H1 (cell line): ENCODE results near the gene STXBP5. TPM values are rescaled to one million over a fixed set of nuclear protein-coding genes. Genes with fewer than 3 reads are reported as not detected.

Experiments used
- CTCF ChIA-PET: fragments of 300-600 bp; sonication (Branson Sonifier 250); formaldehyde crosslinking; loops from one replicate; lab custom pipeline; 2021; ENCODE audit not compliant: partially characterized antibody; lab: Charles Lee
- POLR2A ChIA-PET: fragments of 300-600 bp; sonication (Branson Sonifier 250); formaldehyde crosslinking; loops from one replicate; lab custom pipeline; 2021; ENCODE audit warnings: inconsistent platforms; ENCODE audit not compliant: partially characterized antibody; lab: Charles Lee
- DNase-seq, 2 experiments: peaks; one replicate each; pipeline versions ENCODE4 v3.0.0 to v3.0.0-alpha.2; 2010 to 2022; ENCODE audit warnings: low spot score in 2 of 2, low read depth in 1 of 2, mixed read lengths in 1 of 2
- FAIRE-seq: peaks from 2 replicates; lab custom pipeline; 2011; peaks lifted over from hg19 to GRCh38; lab: Jason Lieb, UNC
- H2AFZ ChIP-seq: 2 replicates; pipeline ENCODE4 v1.8.1; 2012; ENCODE audit warnings: low read length, inconsistent platforms
- H2AK5ac ChIP-seq: 2 replicates; pipeline ENCODE4 v1.6.1; 2013; ENCODE audit warnings: low read depth, low read length
- H2BK120ac ChIP-seq: replicated peaks from 2 replicates; pipeline ENCODE3; 2013; ENCODE audit warnings: low read depth, low read length, inconsistent platforms
- H2BK12ac ChIP-seq: 2 replicates; pipeline ENCODE4 v1.6.1; 2013; ENCODE audit warnings: low read depth, low read length
- H2BK15ac ChIP-seq: 2 replicates; pipeline ENCODE4 v1.6.1; 2013; ENCODE audit warnings: low read length
- H2BK20ac ChIP-seq: 2 replicates; pipeline ENCODE4 v1.6.1; 2013; ENCODE audit warnings: low read length
- H2BK5ac ChIP-seq: 2 replicates; pipeline ENCODE4 v1.6.1; 2013; ENCODE audit warnings: low read depth, low read length
- H3K14ac ChIP-seq: 2 replicates; pipeline ENCODE4 v1.6.1; 2013; ENCODE audit warnings: inconsistent platforms; ENCODE audit not compliant: insufficient read length
- H3K18ac ChIP-seq: 2 replicates; pipeline ENCODE4 v1.6.1; 2013; ENCODE audit warnings: low read length; ENCODE audit errors: extremely low read depth
- H3K23ac ChIP-seq: 2 replicates; pipeline ENCODE4 v1.6.1; 2013; ENCODE audit warnings: inconsistent platforms; ENCODE audit not compliant: insufficient read length
- H3K23me2 ChIP-seq: 2 replicates; pipeline ENCODE4 v1.6.1; 2013; ENCODE audit warnings: low read depth, low read length
- H3K27ac ChIP-seq: 2 replicates; pipeline ENCODE4 v1.6.1; 2011; ENCODE audit warnings: low read depth, low read length, inconsistent platforms
- H3K27me3 ChIP-seq, 4 experiments: replicated peaks in 1 of 4; 1 replicate in 1 of 4; 2 replicates in 3 of 4; pipeline versions ENCODE4 v1.6.1 to v1.8.1; 2011 to 2013; ENCODE audit warnings: low read length in 3 of 4, mild to moderate bottlenecking in 3 of 4, inconsistent platforms in 2 of 4, mixed read lengths in 2 of 4, moderate library complexity in 1 of 4; ENCODE audit not compliant: control insufficient read depth in 3 of 4, insufficient read depth in 3 of 4; ENCODE audit errors: extremely low read depth in 1 of 4
- H3K36me3 ChIP-seq, 4 experiments: 2 replicates each; pipeline versions ENCODE4 v1.6.1 to v1.8.1; 2011 to 2013; ENCODE audit warnings: mild to moderate bottlenecking in 4 of 4, low read length in 3 of 4, moderate library complexity in 2 of 4, control low read depth in 1 of 4, inconsistent platforms in 1 of 4; ENCODE audit not compliant: insufficient read depth in 4 of 4, control insufficient read depth in 2 of 4
- H3K4ac ChIP-seq: replicated peaks from 2 replicates; pipeline ENCODE3; 2013; ENCODE audit warnings: low read length, low read depth, mixed read lengths, inconsistent platforms; ENCODE audit not compliant: insufficient read length
- H3K4me1 ChIP-seq, 4 experiments: replicated peaks in 1 of 4; 1 replicate in 1 of 4; 2 replicates in 3 of 4; pipeline versions ENCODE4 v1.6.1 to v1.8.1; 2011 to 2013; ENCODE audit warnings: low read length in 3 of 4, inconsistent platforms in 2 of 4, mixed read lengths in 1 of 4; ENCODE audit not compliant: insufficient read depth in 4 of 4, control insufficient read depth in 3 of 4
- H3K4me2 ChIP-seq, 2 experiments: 2 replicates each; pipeline versions ENCODE4 v1.6.1 to v1.8.1; 2011 to 2013; ENCODE audit warnings: low read depth in 2 of 2, low read length in 2 of 2, control low read depth in 1 of 2, inconsistent platforms in 1 of 2, mild to moderate bottlenecking in 1 of 2; ENCODE audit not compliant: insufficient read depth in 1 of 2
- H3K4me3 ChIP-seq, 4 experiments: fragments of 200-600, 300-600 bp in 1 of 4; sonication (generic), shearing (Covaris generic), sonication (Bioruptor Twin) in 1 of 4; 2 replicates each; pipeline versions ENCODE4 v1.5.1 to v1.8.1; 2011 to 2016; ENCODE audit warnings: low read length in 4 of 4, low read depth in 3 of 4, control low read depth in 2 of 4, inconsistent platforms in 2 of 4, mild to moderate bottlenecking in 2 of 4, mixed read lengths in 1 of 4, moderate library complexity in 1 of 4; ENCODE audit not compliant: insufficient read depth in 2 of 4; ENCODE audit errors: extremely low read depth in 1 of 4
- H3K56ac ChIP-seq: replicated peaks from 2 replicates; pipeline ENCODE3; 2013; ENCODE audit warnings: low read depth, mild to moderate bottlenecking, mixed read lengths, low read length, inconsistent platforms; ENCODE audit not compliant: insufficient read length
- H3K79me1 ChIP-seq: 2 replicates; pipeline ENCODE4 v1.6.1; 2013; ENCODE audit warnings: low read depth, low read length, control low read depth
- H3K79me2 ChIP-seq, 2 experiments: 2 replicates each; pipeline versions ENCODE4 v1.6.1 to v1.8.1; 2012 to 2013; ENCODE audit warnings: low read length in 2 of 2, mild to moderate bottlenecking in 2 of 2, inconsistent platforms in 1 of 2; ENCODE audit not compliant: insufficient read depth in 2 of 2, control insufficient read depth in 1 of 2
- H3K9ac ChIP-seq, 4 experiments: replicated peaks in 1 of 4; 1 replicate in 1 of 4; 2 replicates in 3 of 4; pipeline versions ENCODE4 v1.6.1 to v1.8.1; 2011 to 2013; ENCODE audit warnings: low read depth in 3 of 4, low read length in 3 of 4, control low read depth in 2 of 4, mild to moderate bottlenecking in 2 of 4, moderate library complexity in 2 of 4, inconsistent platforms in 1 of 4; ENCODE audit errors: extremely low read depth in 1 of 4
- H3K9me3 ChIP-seq, 2 experiments: 2 replicates each; pipeline versions ENCODE4 v1.6.1 to v1.8.1; 2012 to 2013; ENCODE audit warnings: mild to moderate bottlenecking in 2 of 2, moderate library complexity in 2 of 2, control low read depth in 1 of 2, inconsistent platforms in 1 of 2, low read depth in 1 of 2, low read length in 1 of 2, mixed read lengths in 1 of 2; ENCODE audit not compliant: insufficient read depth in 2 of 2
- H4K20me1 ChIP-seq, 2 experiments: replicated peaks in 1 of 2; 2 replicates each; pipeline versions ENCODE3 to v1.8.1; 2011 to 2013; ENCODE audit warnings: inconsistent platforms in 2 of 2, low read length in 2 of 2, mild to moderate bottlenecking in 1 of 2; ENCODE audit not compliant: insufficient read depth in 2 of 2, control insufficient read depth in 1 of 2
- H4K5ac ChIP-seq: 2 replicates; pipeline ENCODE4 v1.6.1; 2013; ENCODE audit warnings: low read length, low read depth, mixed read lengths, inconsistent platforms; ENCODE audit not compliant: insufficient read length
- H4K8ac ChIP-seq: 2 replicates; pipeline ENCODE4 v1.8.0; 2013; ENCODE audit warnings: mild to moderate bottlenecking, moderate library complexity, low read length, inconsistent platforms; ENCODE audit not compliant: insufficient read depth; ENCODE audit errors: extremely low read depth
- H4K91ac ChIP-seq: replicated peaks from 2 replicates; pipeline ENCODE3; 2013; ENCODE audit warnings: low read length, mixed read lengths, inconsistent platforms; ENCODE audit not compliant: insufficient read length
- BRCA1 ChIP-seq: IDR thresholded peaks from 2 replicates; pipeline ENCODE4 v1.6.1; 2012; ENCODE audit warnings: low read depth, low read length, improper control_type of control experiment
- CEBPB ChIP-seq: IDR thresholded peaks from 2 replicates; pipeline ENCODE4 v1.6.1; 2012; ENCODE audit warnings: low read depth, low read length
- EZH2 ChIP-seq: fragments of 200-600 bp; sonication (generic); IDR thresholded peaks from 2 replicates; pipeline ENCODE4 v1.7.1; 2012; ENCODE audit warnings: low read depth, mild to moderate bottlenecking, moderate library complexity, low read length, inconsistent platforms; ENCODE audit not compliant: severe bottlenecking
- GABPA ChIP-seq: IDR thresholded peaks from 2 replicates; pipeline ENCODE4 v1.6.1; 2011; ENCODE audit warnings: mild to moderate bottlenecking, low read length, moderate library complexity, borderline replicate concordance; ENCODE audit not compliant: insufficient read depth
- KDM1A ChIP-seq: fragments of 200-600, 300-600 bp; sonication (generic); IDR thresholded peaks from 2 replicates; pipeline ENCODE4 v1.7.1; 2016; ENCODE audit warnings: mild to moderate bottlenecking, low read length, borderline replicate concordance
- KDM4A ChIP-seq: IDR thresholded peaks from one replicate; pipeline ENCODE4 v1.7.1; 2012; ENCODE audit warnings: low read depth, mild to moderate bottlenecking, moderate library complexity, low read length, inconsistent platforms; ENCODE audit not compliant: severe bottlenecking
- KDM5A ChIP-seq: fragments of 200-600 bp; IDR thresholded peaks from 2 replicates; pipeline ENCODE4 v1.7.1; 2012; ENCODE audit warnings: mild to moderate bottlenecking, low read length, inconsistent platforms, mixed read lengths
- NRF1 ChIP-seq: IDR thresholded peaks from 2 replicates; pipeline ENCODE4 v1.6.1; 2011; ENCODE audit warnings: mild to moderate bottlenecking, low read depth, low read length, improper control_type of control experiment
- SIX5 ChIP-seq: IDR thresholded peaks from 2 replicates; pipeline ENCODE4 v1.6.1; 2011; ENCODE audit warnings: mild to moderate bottlenecking, low read depth, low read length
- SP4 ChIP-seq: IDR thresholded peaks from 2 replicates; pipeline ENCODE4 v1.6.1; 2012; ENCODE audit warnings: low read length, inconsistent platforms
- SUZ12 ChIP-seq: fragments of 200-600 bp; sonication (generic); IDR thresholded peaks from 2 replicates; pipeline ENCODE4 v1.6.1; 2012; ENCODE audit warnings: mild to moderate bottlenecking, inconsistent platforms, low read length, moderate library complexity, mixed read lengths
- TAF1 ChIP-seq: IDR thresholded peaks from 2 replicates; pipeline ENCODE4 v1.6.1; 2011; ENCODE audit warnings: mild to moderate bottlenecking, low read depth, low read length
- TAF7 ChIP-seq: optimal IDR thresholded peaks from 2 replicates; pipeline ENCODE3; 2011; ENCODE audit warnings: low read depth, mild to moderate bottlenecking, inconsistent platforms, low read length, moderate library complexity, borderline replicate concordance
- TEAD4 ChIP-seq: IDR thresholded peaks from 2 replicates; pipeline ENCODE4 v1.6.1; 2012; ENCODE audit warnings: low read depth, low read length, inconsistent platforms, mixed read lengths
- WGBS, 2 experiments: shearing (Covaris generic) in 1 of 2; methylation state at CpG; one replicate each; pipeline versions ENCODE4 v1.1.6 to v1.1.7; 2013 to 2015; ENCODE audit warnings: low lambda C conversion rate in 2 of 2, mixed read lengths in 2 of 2, inconsistent platforms in 1 of 2, low coverage in 1 of 2, missing lambda C conversion rate in 1 of 2; ENCODE audit not compliant: insufficient replicate concordance in 2 of 2, insufficient coverage in 1 of 2, insufficient read length in 1 of 2; ENCODE audit errors: extremely low coverage in 1 of 2, missing lambda C conversion rate in 1 of 2; 5-methylcytosine and 5-hydroxymethylcytosine counted together
- polyA plus RNA-seq, 7 experiments: library from polyadenylated mRNA; depleted of rRNA in 3 of 7; stranded (reverse) in 5 of 7; unstranded in 2 of 7; fragments of >200 nt in 5 of 7; fragments of 200-250 nt in 2 of 7; gene quantifications; 1 replicate in 5 of 7; 2 replicates in 1 of 7; 4 replicates in 1 of 7; pipeline versions ENCODE4 v1.2.1 to v1.2.3, GENCODE V29; 2011 to 2013; ENCODE audit warnings: missing spikeins in 2 of 7, mixed read lengths in 2 of 7
- total RNA-seq: library from RNA; stranded (reverse); fragmentation: NEBNext Ultra II Directional; extraction: Animal tissue kit (Norgen Biotek cat#: 25700); gene quantifications from 2 replicates; pipeline ENCODE4 v1.2.1, GENCODE V29; 2021
- TF ChIP-seq, protein P1 (sequence below): IDR thresholded peaks from 2 replicates; pipeline ENCODE4 v1.6.1; 2012; ENCODE audit warnings: inconsistent platforms

STXBP5 gene
- total and polyA plus RNA-seq, 2 of the 8 experiments (the other 6 are each of a cell fraction or from before 2014, with no cell fraction given) = 2.7 to 10.8 TPM

DNA sequence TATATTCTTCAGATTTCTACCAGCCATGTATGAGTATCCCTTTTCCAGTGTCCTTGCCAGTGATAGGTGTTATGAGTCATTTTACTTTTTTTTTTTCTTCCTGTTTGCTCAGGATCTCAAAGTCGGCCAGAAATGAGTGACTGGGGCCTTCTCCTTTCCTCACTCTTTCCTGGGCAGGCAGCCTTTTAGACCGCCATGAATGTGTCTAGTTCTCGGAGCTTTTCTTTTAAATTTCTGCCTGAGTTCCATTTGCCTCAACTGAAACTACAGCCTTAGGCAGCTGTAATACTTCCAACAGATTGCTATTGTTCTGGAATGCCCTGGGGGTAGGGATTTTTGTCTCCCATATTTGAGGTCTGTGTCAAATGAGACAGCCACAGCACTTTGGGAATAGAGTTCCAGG is 83.7 kb downstream of the STXBP5 start:
- WGBS, 2 experiments = 89% methylated on average over 3 of the region's 3 CpGs; no CpG with 5 or more reads in 1 of the 2 experiments
- Histone ChIP-seq H2AFZ (no peak overlapping the region), H3K14ac (no peak overlapping the region), H4K91ac (no peak overlapping the region), H3K4me2 (no peak overlapping the region), H2BK20ac (no peak overlapping the region), H3K9ac (no peak overlapping the region), H3K4me1 (no peaks in the 10 kb centered on the region), H2BK12ac (no peak overlapping the region), H3K79me2 (no peaks in the 10 kb centered on the region), H3K23ac (no peak overlapping the region), H4K8ac (no peak overlapping the region), H4K20me1 (peaks cover 0 to 1% of the 10 kb centered on the region in 2 experiments), H4K5ac (no peak overlapping the region), H3K4ac (no peak overlapping the region), H3K4me3 (no peak overlapping the region), H2BK5ac (no peak overlapping the region), H2BK120ac (no peak overlapping the region), H3K79me1 (no peaks in the 10 kb centered on the region), H3K36me3 (no peaks in the 10 kb centered on the region), H3K18ac (no peak overlapping the region), H2AK5ac (no peak overlapping the region), H3K9me3 (peaks cover 0 to 3% of the 10 kb centered on the region in 2 experiments; a peak in 1 of 4 replicates), H3K27me3 (no peaks in the 10 kb centered on the region), H3K56ac (no peak overlapping the region), H2BK15ac (no peak overlapping the region), H3K27ac (no peak overlapping the region), H3K23me2 (no peaks in the 10 kb centered on the region)
- ChIA-PET CTCF (interaction anchor here (0.6 to 1.0 kb wide), 2 partner anchors 17 to 304 kb away, joined by 3 to 4 read pairs; no protein-coding TSS in a partner anchor), POLR2A (no interaction called here)
- FAIRE-seq (no peak), DNase-seq (no peak)
- TF ChIP-seq BRCA1 (no peak), KDM5A (no peak), KDM1A (no peak), TEAD4 (no peak), SP4 (no peak), EZH2 (no peak), TAF7 (no peak), NRF1 (no peak), GABPA (no peak), KDM4A (no peak), SIX5 (no peak), TAF1 (no peak), CEBPB (no peak), SUZ12 (no peak)
- TF ChIP-seq, protein P1, sequence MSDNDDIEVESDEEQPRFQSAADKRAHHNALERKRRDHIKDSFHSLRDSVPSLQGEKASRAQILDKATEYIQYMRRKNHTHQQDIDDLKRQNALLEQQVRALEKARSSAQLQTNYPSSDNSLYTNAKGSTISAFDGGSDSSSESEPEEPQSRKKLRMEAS = no peak
